ENCODE data around the gene ELP2. TPM values are rescaled to one million over a fixed set of nuclear protein-coding genes. Genes with fewer than 3 reads are reported as not detected.
A peak's percentile ranks its signal among the peaks of the same experiment; 100 is the strongest.

The ELP2 gene
- total and polyA plus RNA-seq, 9 of the 15 experiments (the other 6 are each of a cell fraction or from before 2014, with no cell fraction given): 76.8 to 192 (median 140) TPM

- no peak for TF ChIP-seq ARID3A (IDR thresholded peaks at IDR 0.05; ENCODE audit: borderline replicate concordance, low read depth, low read length)
- TF ChIP-seq DMBX1 (CRISPR knock-in tag; IDR thresholded peaks at IDR 0.05; ENCODE audit: borderline replicate concordance): no peak; the same call in 1 of the 2 replicates
- TF ChIP-seq ELF2 (CRISPR knock-in tag; IDR thresholded peaks at IDR 0.05): no peak
- TF ChIP-seq HMG20A (CRISPR knock-in tag; conservative IDR thresholded peaks at IDR 0.05): no peak
- TF ChIP-seq FOXK1 (CRISPR knock-in tag; IDR thresholded peaks at IDR 0.05; ENCODE audit: borderline replicate concordance): no peak
- TF ChIP-seq RNF219 (CRISPR knock-in tag; IDR thresholded peaks at IDR 0.05): no peak
- TF ChIP-seq ZNF124 (CRISPR knock-in tag; IDR thresholded peaks at IDR 0.05): no peak
- TF ChIP-seq ZBTB1 (CRISPR knock-in tag; IDR thresholded peaks at IDR 0.05; ENCODE audit: borderline replicate concordance, low read depth): no peak
- TF ChIP-seq ZNF561 (CRISPR knock-in tag; conservative IDR thresholded peaks at IDR 0.05): no peak
- TF ChIP-seq GABPA (tag; conservative IDR thresholded peaks at IDR 0.05; ENCODE audit: low read depth): 0 out of 2 replicates have a peak, but pooled peaks have one; percentile 10
- TF ChIP-seq ARID3B (CRISPR knock-in tag; IDR thresholded peaks at IDR 0.05; ENCODE audit: borderline replicate concordance): no peak
- no peak for TF ChIP-seq ZBTB17 (CRISPR knock-in tag; IDR thresholded peaks at IDR 0.05)
- TF ChIP-seq SOX6 (IDR thresholded peaks at IDR 0.05): no peak
- no peak for TF ChIP-seq TCF7L2 (IDR thresholded peaks at IDR 0.05; ENCODE audit: low read depth, low read length)
- TF ChIP-seq ZNF224 (CRISPR knock-in tag; IDR thresholded peaks at IDR 0.05): no peak
- TF ChIP-seq ZNF217 (CRISPR knock-in tag; IDR thresholded peaks at IDR 0.05): no peak
- no peak for TF ChIP-seq NFE2L1 (tag; IDR thresholded peaks at IDR 0.05; ENCODE audit: borderline replicate concordance, low read depth)
- no peak for TF ChIP-seq HCFC1 (IDR thresholded peaks at IDR 0.05; ENCODE audit: low read depth, low read length)
- TF ChIP-seq ZNF395 (CRISPR knock-in tag; IDR thresholded peaks at IDR 0.05): no peak
These were observed 58.4 kb downstream of the ELP2 start (continued) for GRCh38 chr18:36187826-36188721.

All from K562 (cell line).